Neuronal stem cell (in vitro differentiated cells): ENCODE data around the gene SPIB.
A peak's percentile ranks its signal among the peaks of the same experiment; 100 is the strongest.

Experiments
- DNase-seq: peaks from one replicate; pipeline ENCODE4 v3.0.0-alpha.2; 2013; ENCODE audit warnings: low spot score
- H2AFZ ChIP-seq: one replicate; pipeline ENCODE4 v1.6.1; 2013; ENCODE audit warnings: mild to moderate bottlenecking, low read length, inconsistent platforms
- H2AK5ac ChIP-seq: 2 replicates; pipeline ENCODE4 v1.6.1; 2013; ENCODE audit warnings: low read depth, mild to moderate bottlenecking, inconsistent platforms, low read length, moderate library complexity, mixed read lengths
- H2BK120ac ChIP-seq: 2 replicates; pipeline ENCODE4 v1.6.1; 2013; ENCODE audit warnings: low read depth, mild to moderate bottlenecking, inconsistent platforms, low read length, moderate library complexity, mixed read lengths
- H2BK12ac ChIP-seq: one replicate; pipeline ENCODE4 v1.6.1; 2013; ENCODE audit warnings: low read length, inconsistent platforms
- H2BK15ac ChIP-seq: 2 replicates; pipeline ENCODE4 v1.6.1; 2013; ENCODE audit warnings: mild to moderate bottlenecking, low read length, inconsistent platforms, mixed read lengths
- H2BK5ac ChIP-seq: one replicate; pipeline ENCODE4 v1.6.1; 2013; ENCODE audit warnings: inconsistent platforms, mild to moderate bottlenecking, low read length, moderate library complexity
- H3K14ac ChIP-seq: one replicate; pipeline ENCODE4 v1.6.1; 2013; ENCODE audit warnings: low read length, inconsistent platforms
- H3K18ac ChIP-seq: 2 replicates; pipeline ENCODE4 v1.6.1; 2013; ENCODE audit warnings: low read length, inconsistent platforms
- H3K23ac ChIP-seq: 2 replicates; pipeline ENCODE4 v1.6.1; 2013; ENCODE audit warnings: low read depth, mild to moderate bottlenecking, mixed read lengths, low read length, inconsistent platforms; ENCODE audit not compliant: poor library complexity
- H3K27ac ChIP-seq: replicated peaks from 3 replicates; pipeline ENCODE4 v1.5.1; 2013; ENCODE audit warnings: low read length, inconsistent platforms
- H3K27me3 ChIP-seq, 3 experiments: 2 replicates each; pipeline ENCODE4 v1.6.1; 2013; ENCODE audit warnings: low read length in 3 of 3, mild to moderate bottlenecking in 2 of 3, inconsistent platforms in 1 of 3, low read depth in 1 of 3, mixed read lengths in 1 of 3, moderate library complexity in 1 of 3; ENCODE audit not compliant: control insufficient read depth in 3 of 3, insufficient read depth in 3 of 3
- H3K36me3 ChIP-seq, 2 donors: replicated peaks in 1 of 2; 2 replicates each; pipeline ENCODE4 v1.6.1; 2013; ENCODE audit warnings: low read length in 2 of 2; ENCODE audit not compliant: control insufficient read depth in 2 of 2, insufficient read depth in 2 of 2
- H3K4ac ChIP-seq: 2 replicates; pipeline ENCODE4 v1.6.1; 2013; ENCODE audit warnings: inconsistent platforms, mild to moderate bottlenecking, low read length, moderate library complexity
- H3K4me1 ChIP-seq, 2 donors: 1 replicate in 1 of 2; 2 replicates in 1 of 2; pipeline ENCODE4 v1.6.1; 2013; ENCODE audit warnings: low read length in 2 of 2, low read depth in 1 of 2; ENCODE audit not compliant: control insufficient read depth in 2 of 2, insufficient read depth in 1 of 2
- H3K4me2 ChIP-seq: one replicate; pipeline ENCODE4 v1.6.1; 2013; ENCODE audit warnings: mild to moderate bottlenecking, low read length, inconsistent platforms; ENCODE audit not compliant: insufficient read depth, poor library complexity, severe bottlenecking
- H3K4me3 ChIP-seq, 2 donors: 2 replicates each; pipeline ENCODE4 v1.5.1; 2013; ENCODE audit warnings: low read length in 2 of 2, mild to moderate bottlenecking in 2 of 2, inconsistent platforms in 1 of 2, moderate library complexity in 1 of 2
- H3K79me1 ChIP-seq: one replicate; pipeline ENCODE4 v1.6.1; 2013; ENCODE audit warnings: low read depth, mild to moderate bottlenecking, inconsistent platforms, low read length, moderate library complexity
- H3K9ac ChIP-seq: one replicate; pipeline ENCODE4 v1.6.1; 2013; ENCODE audit warnings: mild to moderate bottlenecking, low read depth, low read length, inconsistent platforms; ENCODE audit not compliant: poor library complexity
- H3K9me3 ChIP-seq, 2 donors: replicated peaks in 1 of 2; 2 replicates each; pipeline versions ENCODE3 to v1.6.1; 2013; ENCODE audit warnings: low read length in 2 of 2, mild to moderate bottlenecking in 2 of 2, inconsistent platforms in 1 of 2, low read depth in 1 of 2, mixed read lengths in 1 of 2, moderate library complexity in 1 of 2; ENCODE audit not compliant: control insufficient read depth in 2 of 2, insufficient read depth in 1 of 2
- H4K8ac ChIP-seq: one replicate; pipeline ENCODE4 v1.6.1; 2013; ENCODE audit warnings: low read depth, mild to moderate bottlenecking, inconsistent platforms, low read length, moderate library complexity
- H4K91ac ChIP-seq: one replicate; pipeline ENCODE4 v1.6.1; 2013; ENCODE audit warnings: low read length, low read depth, mild to moderate bottlenecking, inconsistent platforms; ENCODE audit not compliant: poor library complexity
- WGBS, 2 donors: extraction: QIAGEN DNeasy Blood & Tissue Kit; methylation state at CpG; one replicate each; pipeline ENCODE4 v1.1.7; 2013; ENCODE audit warnings: missing lambda C conversion rate in 2 of 2, mixed read lengths in 1 of 2; ENCODE audit not compliant: insufficient read length in 2 of 2, insufficient replicate concordance in 1 of 2; ENCODE audit errors: extremely low coverage in 2 of 2; 5-methylcytosine and 5-hydroxymethylcytosine counted together

The SPIB gene

DNA sequence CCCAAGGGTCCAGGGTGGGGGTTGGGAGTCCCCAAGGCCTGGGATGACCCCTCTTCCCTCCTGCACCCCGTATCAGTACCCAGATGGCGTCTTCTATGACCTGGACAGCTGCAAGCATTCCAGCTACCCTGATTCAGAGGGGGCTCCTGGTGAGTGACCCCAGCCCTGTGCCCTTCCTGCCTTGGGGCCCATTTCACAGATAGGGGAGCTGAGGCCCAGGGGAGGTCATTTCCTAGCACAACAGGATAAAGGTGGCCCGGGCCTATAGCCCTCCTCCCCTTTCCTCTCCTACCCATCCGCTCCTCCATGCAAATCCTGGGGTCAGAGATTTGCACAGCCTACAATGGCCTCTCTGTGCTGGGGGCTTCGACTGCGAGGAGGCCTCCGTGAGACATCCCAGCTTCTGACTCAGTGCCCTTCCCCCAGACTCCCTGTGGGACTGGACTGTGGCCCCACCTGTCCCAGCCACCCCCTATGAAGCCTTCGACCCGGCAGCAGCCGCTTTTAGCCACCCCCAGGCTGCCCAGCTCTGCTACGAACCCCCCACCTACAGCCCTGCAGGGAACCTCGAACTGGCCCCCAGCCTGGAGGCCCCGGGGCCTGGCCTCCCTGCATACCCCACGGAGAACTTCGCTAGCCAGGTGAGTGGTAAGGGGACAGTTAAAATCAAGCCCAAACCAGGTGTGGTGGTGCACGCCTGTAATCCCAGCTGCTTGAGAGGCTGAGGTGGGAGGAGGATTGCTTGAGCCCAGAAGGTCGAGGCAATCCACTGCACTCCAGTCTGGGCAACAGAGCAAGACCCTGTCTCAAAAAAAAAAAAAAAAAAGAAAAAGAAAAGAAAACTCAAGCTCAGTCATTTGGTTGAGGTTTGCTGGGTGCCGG is 3.9 kb downstream of the SPIB start:
- DNase-seq, result no peak
- Histone ChIP-seq H3K27me3 (peaks cover 2 to 20% (median 5%) of the 10 kb centered on the region in 3 experiments), H2BK120ac (no peak overlapping the region), H3K4ac (no peak overlapping the region), H3K23ac (no peak overlapping the region), H2AK5ac (no peak overlapping the region), H3K27ac (no peak overlapping the region), H3K9me3 (peaks cover 0 to 2% of the 10 kb centered on the region in 2 donors), H2BK15ac (peak overlapping the region; percentile 71), H2BK12ac (no peak overlapping the region), H4K91ac (no peak overlapping the region), H3K79me1 (no peaks in the 10 kb centered on the region), H3K9ac (no peak overlapping the region), H3K4me1 (peaks cover 5 to 6% of the 10 kb centered on the region in 2 donors), H2AFZ (no peak overlapping the region), H3K4me3 (no peak overlapping the region), H3K4me2 (no peak overlapping the region), H3K18ac (no peak overlapping the region), H3K14ac (no peak overlapping the region), H2BK5ac (no peak overlapping the region), H3K36me3 (no peaks in the 10 kb centered on the region), H4K8ac (no peak overlapping the region)
- WGBS, 2 donors, result no CpG with 5 or more reads among the region's 18 CpGs

DNA sequence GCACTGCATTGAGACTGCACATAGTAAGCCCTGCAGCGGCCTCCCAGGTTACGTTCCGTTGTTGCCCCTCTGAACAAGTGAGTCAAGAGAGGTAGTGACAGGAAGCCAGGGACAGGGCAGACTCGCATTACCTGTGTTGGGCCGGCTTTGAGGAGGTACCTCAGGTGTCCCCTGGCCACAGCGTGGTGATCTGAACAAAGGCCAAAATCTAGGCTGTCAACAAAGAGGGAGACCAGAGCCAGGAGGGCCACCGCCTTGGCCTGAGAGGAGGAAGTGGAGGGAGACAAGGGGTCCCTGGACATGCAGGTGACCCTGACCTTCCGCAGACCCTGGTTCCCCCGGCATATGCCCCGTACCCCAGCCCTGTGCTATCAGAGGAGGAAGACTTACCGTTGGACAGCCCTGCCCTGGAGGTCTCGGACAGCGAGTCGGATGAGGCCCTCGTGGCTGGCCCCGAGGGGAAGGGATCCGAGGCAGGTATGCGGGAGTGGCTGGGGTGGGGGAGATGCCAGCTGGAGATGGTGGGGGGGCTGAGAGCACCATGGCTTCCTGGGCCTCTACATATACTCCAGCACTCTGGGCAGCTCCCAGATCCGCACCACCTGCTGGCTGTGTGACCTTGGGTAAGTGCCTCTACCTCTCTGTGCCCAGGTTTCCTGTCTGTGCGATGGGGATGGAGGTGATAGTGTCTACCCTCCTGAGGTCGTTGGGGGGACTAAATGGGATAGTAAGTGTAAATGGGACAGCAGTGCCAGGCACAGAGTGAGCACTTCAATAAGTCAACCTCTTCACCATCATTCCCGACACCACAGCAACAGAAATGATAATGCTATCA is 4.8 kb downstream of the SPIB start:
- Histone ChIP-seq H3K14ac (no peak overlapping the region), H2AFZ (no peak overlapping the region), H2BK120ac (no peak overlapping the region), H2AK5ac (peak overlapping the region; percentile 83), H3K4me2 (no peak overlapping the region), H2BK12ac (no peak overlapping the region), H3K23ac (no peak overlapping the region), H3K4me1 (peaks cover 5 to 7% of the 10 kb centered on the region in 2 donors), H3K27me3 (peaks cover 5 to 26% (median 10%) of the 10 kb centered on the region in 3 experiments), H2BK15ac (peak overlapping the region; percentile 71), H3K4me3 (no peak overlapping the region), H4K91ac (no peak overlapping the region), H4K8ac (peak overlapping the region; percentile 43), H3K9ac (no peak overlapping the region), H3K9me3 (peaks cover 0 to 2% of the 10 kb centered on the region in 2 donors), H2BK5ac (no peak overlapping the region), H3K27ac (no peak overlapping the region), H3K18ac (peak overlapping the region; percentile 44), H3K79me1 (no peaks in the 10 kb centered on the region), H3K4ac (no peak overlapping the region), H3K36me3 (no peaks in the 10 kb centered on the region)
- no peak for DNase-seq
- no CpG with 5 or more reads among the region's 22 CpGs for WGBS, 2 donors

DNA sequence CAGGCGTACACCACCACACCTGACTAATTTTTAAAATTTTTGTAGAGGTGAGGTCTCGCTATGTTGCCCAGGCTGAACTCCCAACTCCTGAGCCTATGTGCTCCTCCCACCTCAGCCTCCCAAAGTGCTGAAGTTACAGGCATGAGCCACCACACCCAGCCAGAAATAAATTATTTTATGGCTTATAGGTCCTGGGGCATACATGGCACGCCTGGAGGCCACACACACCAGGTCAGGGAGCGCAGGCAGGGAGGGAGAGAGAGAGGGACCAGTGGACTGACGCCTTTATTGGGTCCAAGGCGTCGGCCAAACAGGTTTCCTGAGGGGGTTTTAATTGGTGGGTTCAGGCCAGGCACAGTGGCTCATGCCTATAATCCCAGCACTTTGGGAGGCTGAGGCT is 6.8 kb downstream of the SPIB start:
- no peak overlapping the region for H2BK5ac ChIP-seq
- no peak overlapping the region for H3K4ac ChIP-seq
- H2BK120ac ChIP-seq, result no peak overlapping the region
- no peak overlapping the region for H3K27ac ChIP-seq
- no peak overlapping the region for H4K91ac ChIP-seq
- H3K4me2 ChIP-seq, result no peak overlapping the region
- DNase-seq, result no peak
- no peak overlapping the region for H3K14ac ChIP-seq
- H3K4me1 ChIP-seq, result peaks cover 0 to 2% of the 10 kb centered on the region in 2 donors
- no peaks in the 10 kb centered on the region for H3K36me3 ChIP-seq
- peaks cover 0 to 22% (median 17%) of the 10 kb centered on the region in 3 experiments for H3K27me3 ChIP-seq
- H3K9ac ChIP-seq, result no peak overlapping the region
- H3K18ac ChIP-seq, result no peak overlapping the region
- no peak overlapping the region for H4K8ac ChIP-seq
- no peak overlapping the region for H3K4me3 ChIP-seq
- H2BK15ac ChIP-seq, result no peak overlapping the region
- H2AFZ ChIP-seq, result no peak overlapping the region
- H2AK5ac ChIP-seq, result no peak overlapping the region
- H3K23ac ChIP-seq, result no peak overlapping the region
- no CpG with 5 or more reads among the region's 7 CpGs for WGBS, 2 donors
- H2BK12ac ChIP-seq, result no peak overlapping the region
- peaks cover 0 to 2% of the 10 kb centered on the region in 2 donors for H3K9me3 ChIP-seq
- no peaks in the 10 kb centered on the region for H3K79me1 ChIP-seq
